ENCODE measurements around the gene DERA. TPM values are rescaled to one million over a fixed set of nuclear protein-coding genes. Genes with fewer than 3 reads are reported as not detected.

The DERA gene
- total and polyA plus RNA-seq, 2 of the 8 experiments (the other 6 are each of a cell fraction or from before 2014, with no cell fraction given), result 13.1 to 17.1 TPM

DNA sequence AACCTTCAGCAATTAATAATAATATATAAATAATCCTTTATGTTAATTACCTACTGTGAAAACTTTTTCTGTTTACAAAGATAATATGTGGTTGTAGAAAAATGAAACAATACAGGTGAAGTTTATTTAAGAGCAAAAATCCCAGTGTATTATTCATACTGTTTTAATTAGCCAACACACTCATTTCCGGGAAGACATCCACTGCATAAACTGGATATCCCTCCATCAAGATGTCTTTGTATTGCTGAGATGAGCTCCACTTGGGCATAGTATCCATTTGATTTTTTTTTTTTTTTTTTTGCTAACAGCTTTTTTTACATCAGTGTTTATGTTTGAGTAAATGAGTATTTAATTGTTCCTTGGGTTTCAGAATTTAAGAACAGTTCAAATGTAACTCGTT is 13.7 kb upstream of the DERA start:
- H2AK5ac ChIP-seq (ENCODE audit: low read depth, low read length), result no peak overlapping the region
- H3K4ac ChIP-seq (replicated peaks; ENCODE audit: insufficient read length, low read depth, low read length), result no peak overlapping the region
- POLR2A ChIA-PET (ENCODE audit: partially characterized antibody), result interaction anchor here (0.8 to 3.1 kb wide), 4 partner anchors 10 to 15 kb away, joined by 3 to 19 read pairs (median 4); partner anchors contain the start of genes DERA and STRAP
- no peak overlapping the region for H2BK120ac ChIP-seq (replicated peaks; ENCODE audit: low read depth, low read length)
- H2BK12ac ChIP-seq (ENCODE audit: low read depth, low read length), result no peak overlapping the region
- no peak overlapping the region for H3K23ac ChIP-seq (ENCODE audit: insufficient read length)
- H3K4me1 ChIP-seq (replicated peaks in 1 of 4; ENCODE audit: control insufficient read depth in 3 of 4, insufficient read depth in 4 of 4, low read length in 3 of 4), result no peaks in the 10 kb centered on the region
- H3K27ac ChIP-seq (ENCODE audit: low read depth, low read length), result no peak overlapping the region
- H3K9me3 ChIP-seq (ENCODE audit: insufficient read depth in 2 of 2, low read depth in 1 of 2, low read length in 1 of 2), result no peaks in the 10 kb centered on the region
- H3K18ac ChIP-seq (ENCODE audit: extremely low read depth, low read length), result no peak overlapping the region
- DNase-seq (ENCODE audit: low read depth in 1 of 2, low spot score in 2 of 2) (no peak), FAIRE-seq (no peak)
- H3K4me2 ChIP-seq (ENCODE audit: insufficient read depth in 1 of 2, low read depth in 2 of 2, low read length in 2 of 2), result no peak overlapping the region
- no peak overlapping the region for H4K91ac ChIP-seq (replicated peaks; ENCODE audit: insufficient read length, low read length)
- H3K36me3 ChIP-seq (ENCODE audit: control insufficient read depth in 2 of 4, insufficient read depth in 4 of 4, low read length in 3 of 4), result peaks cover 9 to 87% (median 55%) of the 10 kb centered on the region in 4 experiments
- H3K14ac ChIP-seq (ENCODE audit: insufficient read length), result no peak overlapping the region
- no peaks in the 10 kb centered on the region for H3K23me2 ChIP-seq (ENCODE audit: low read depth, low read length)
- 91% methylated on average over 2 of the region's 2 CpGs; no CpG with 5 or more reads in 1 of the 2 experiments for WGBS, 2 experiments (ENCODE audit: extremely low coverage in 1 of 2, insufficient coverage in 1 of 2, insufficient read length in 1 of 2, insufficient replicate concordance in 2 of 2, low coverage in 1 of 2, low lambda C conversion rate in 2 of 2, missing lambda C conversion rate in 1 of 2)
- no peak overlapping the region for H4K8ac ChIP-seq (ENCODE audit: extremely low read depth, insufficient read depth, low read length)
- no peak overlapping the region for H2BK20ac ChIP-seq (ENCODE audit: low read length)
- no peak overlapping the region for H2BK5ac ChIP-seq (ENCODE audit: low read depth, low read length)
- CTCF ChIA-PET (ENCODE audit: partially characterized antibody), result interaction anchor here (0.8 to 5.1 kb wide), 10 partner anchors 8 to 374 kb away, joined by 3 to 41 read pairs (median 3); partner anchors contain the start of gene DERA
- no peak overlapping the region for H3K56ac ChIP-seq (replicated peaks; ENCODE audit: insufficient read length, low read depth, low read length)
- peaks cover 0 to 3% of the 10 kb centered on the region in 2 experiments for H4K20me1 ChIP-seq (replicated peaks in 1 of 2; ENCODE audit: control insufficient read depth in 1 of 2, insufficient read depth in 2 of 2, low read length in 2 of 2)
- no peak overlapping the region for H4K5ac ChIP-seq (ENCODE audit: insufficient read length, low read depth, low read length)
- no peaks in the 10 kb centered on the region for H3K79me1 ChIP-seq (ENCODE audit: low read depth, low read length)
- H3K9ac ChIP-seq (replicated peaks in 1 of 4; ENCODE audit: extremely low read depth in 1 of 4, low read depth in 3 of 4, low read length in 3 of 4), result no peak overlapping the region
- H2AFZ ChIP-seq (ENCODE audit: low read length), result no peak overlapping the region
- H3K27me3 ChIP-seq (replicated peaks in 1 of 4; ENCODE audit: control insufficient read depth in 3 of 4, extremely low read depth in 1 of 4, insufficient read depth in 3 of 4, low read length in 3 of 4), result no peaks in the 10 kb centered on the region
- H2BK15ac ChIP-seq (ENCODE audit: low read length), result no peak overlapping the region
- no peak overlapping the region for H3K4me3 ChIP-seq (ENCODE audit: extremely low read depth in 1 of 4, insufficient read depth in 2 of 4, low read depth in 3 of 4, low read length in 4 of 4)
- peaks cover 0 to 7% of the 10 kb centered on the region in 2 experiments; a peak in 2 of 4 replicates for H3K79me2 ChIP-seq (ENCODE audit: control insufficient read depth in 1 of 2, insufficient read depth in 2 of 2, low read length in 2 of 2)
- TF ChIP-seq SAP30 (IDR thresholded peaks at IDR 0.05; ENCODE audit: insufficient read depth, insufficient replicate concordance, low read length), result no peak
- TF ChIP-seq HDAC2 (IDR thresholded peaks at IDR 0.05; ENCODE audit: borderline replicate concordance in 1 of 2, low read depth in 2 of 2, low read length in 2 of 2), result no peak
- TF ChIP-seq POU5F1 (IDR thresholded peaks at IDR 0.05; ENCODE audit: low read depth, low read length), result no peak
- no peak for TF ChIP-seq TCF12 (IDR thresholded peaks at IDR 0.05; ENCODE audit: low read depth, low read length)
- no peak for TF ChIP-seq BCL11A (IDR thresholded peaks at IDR 0.05; ENCODE audit: low read depth in 2 of 2, low read length in 2 of 2)
- TF ChIP-seq CTBP2 (IDR thresholded peaks at IDR 0.05; ENCODE audit: borderline replicate concordance, insufficient read depth, insufficient read length, low read length), result no peak
- no peak for TF ChIP-seq GABPA (IDR thresholded peaks at IDR 0.05; ENCODE audit: borderline replicate concordance, insufficient read depth, low read length)
- no peak for TF ChIP-seq HDAC6 (IDR thresholded peaks at IDR 0.05; ENCODE audit: low read depth, low read length)
- TF ChIP-seq, protein P1, sequence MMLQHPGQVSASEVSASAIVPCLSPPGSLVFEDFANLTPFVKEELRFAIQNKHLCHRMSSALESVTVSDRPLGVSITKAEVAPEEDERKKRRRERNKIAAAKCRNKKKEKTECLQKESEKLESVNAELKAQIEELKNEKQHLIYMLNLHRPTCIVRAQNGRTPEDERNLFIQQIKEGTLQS (IDR thresholded peaks at IDR 0.05; ENCODE audit: insufficient read depth, low read depth, low read length), result no peak
- TF ChIP-seq CBX5 (IDR thresholded peaks at IDR 0.05; ENCODE audit: low read depth, low read length), result no peak
- no peak for TF ChIP-seq YY1 (IDR thresholded peaks at IDR 0.05; ENCODE audit: low read depth, low read length)
- TF ChIP-seq NRF1 (IDR thresholded peaks at IDR 0.05; ENCODE audit: low read depth, low read length), result no peak
- TF ChIP-seq EZH2 (IDR thresholded peaks at IDR 0.05; ENCODE audit: low read depth, low read length, severe bottlenecking), result no peak
